GM21825 (cell line): ENCODE measurements around the gene CDKAL1.
"Not testable (repeated sequence)": the region's sequence is repeated elsewhere in the genome, so short reads cannot be mapped to it uniquely, and the experiment has no call there.

Experiments used
- ATAC-seq: cut with Tn5 transposase; IDR thresholded peaks from one replicate; pipeline ENCODE4 v1.9.1; 2021; ENCODE audit warnings: mild to moderate bottlenecking, moderate library complexity; ENCODE audit not compliant: unreplicated experiment

CDKAL1 gene

GRCh38 chr6:20589266-20589665, 55.0 kb downstream of the CDKAL1 start:
- ATAC-seq: no peak

- ATAC-seq: not testable (repeated sequence)
Measured at GRCh38 chr6:20590476-20590875, 56.2 kb downstream of the CDKAL1 start.

- ATAC-seq: not testable (repeated sequence)
Measured at GRCh38 chr6:20594299-20594853, 60.1 kb downstream of the CDKAL1 start.

- no peak for ATAC-seq
Measured at GRCh38 chr6:20599302-20600051, 65.2 kb downstream of the CDKAL1 start.

- no peak for ATAC-seq
Measured at GRCh38 chr6:20600831-20601230, 66.6 kb downstream of the CDKAL1 start.

GRCh38 chr6:20604159-20604558, 69.9 kb downstream of the CDKAL1 start:
- no peak for ATAC-seq

GRCh38 chr6:20605061-20605460, 70.8 kb downstream of the CDKAL1 start:
- ATAC-seq: no peak

GRCh38 chr6:20605581-20605980, 71.3 kb downstream of the CDKAL1 start:
- no peak for ATAC-seq

- no peak for ATAC-seq
Measured at GRCh38 chr6:20606831-20607230, 72.6 kb downstream of the CDKAL1 start.

- no peak for ATAC-seq
Measured at GRCh38 chr6:20608356-20608755, 74.1 kb downstream of the CDKAL1 start.

- ATAC-seq: no peak
Measured at GRCh38 chr6:20608905-20609304, 74.6 kb downstream of the CDKAL1 start.

GRCh38 chr6:20609924-20610323, 75.7 kb downstream of the CDKAL1 start:
- ATAC-seq: not testable (repeated sequence)

- no peak for ATAC-seq
Measured at GRCh38 chr6:20610636-20611370, 76.5 kb downstream of the CDKAL1 start.

GRCh38 chr6:20617537-20617936, 83.3 kb downstream of the CDKAL1 start:
- not testable (repeated sequence) for ATAC-seq

GRCh38 chr6:20620043-20620442, 85.8 kb downstream of the CDKAL1 start:
- ATAC-seq: no peak

- ATAC-seq: no peak
Measured at GRCh38 chr6:20623761-20624160, 89.5 kb downstream of the CDKAL1 start.

- ATAC-seq: no peak
Measured at GRCh38 chr6:20626165-20626564, 91.9 kb downstream of the CDKAL1 start.

- no peak for ATAC-seq
Measured at GRCh38 chr6:20629509-20629908, 95.3 kb downstream of the CDKAL1 start.

- ATAC-seq: no peak
Measured at GRCh38 chr6:20630136-20630535, 95.9 kb downstream of the CDKAL1 start.

- no peak for ATAC-seq
Measured at GRCh38 chr6:20630617-20631548, 96.6 kb downstream of the CDKAL1 start.

- ATAC-seq: no peak
Measured at GRCh38 chr6:20631549-20631924, 97.3 kb downstream of the CDKAL1 start.
